ENCODE measurements around the gene CFAP99.

The CFAP99 gene

GRCh38 chr4:2500547-2500946 is 81.8 kb downstream of the CFAP99 start:
- CTCF ChIA-PET: no interaction called here
- no peak for DNase-seq (ENCODE audit: extremely low spot score)
- TF ChIP-seq HDGF (IDR thresholded peaks at IDR 0.05; ENCODE audit: borderline replicate concordance) (no peak), LEF1 (IDR thresholded peaks at IDR 0.05; ENCODE audit: borderline replicate concordance) (no peak), FOXA1 (IDR thresholded peaks at IDR 0.05) (no peak), SP1 (IDR thresholded peaks at IDR 0.05) (no peak), CTBP1 (IDR thresholded peaks at IDR 0.05; ENCODE audit: borderline replicate concordance) (no peak), ELF4 (IDR thresholded peaks at IDR 0.05) (no peak), TARDBP (IDR thresholded peaks at IDR 0.05) (no peak), FOXK2 (IDR thresholded peaks at IDR 0.05) (no peak), FOXM1 (IDR thresholded peaks at IDR 0.05; ENCODE audit: borderline replicate concordance) (no peak), PKNOX1 (IDR thresholded peaks at IDR 0.05) (no peak), ZNF384 (IDR thresholded peaks at IDR 0.05) (no peak), NFRKB (IDR thresholded peaks at IDR 0.05) (no peak), ARNT (IDR thresholded peaks at IDR 0.05) (no peak), SUZ12 (IDR thresholded peaks at IDR 0.05) (no peak), L3MBTL2 (conservative IDR thresholded peaks at IDR 0.05) (no peak)
- POLR2A ChIA-PET: no interaction called here

- no peak for TF ChIP-seq NFRKB (IDR thresholded peaks at IDR 0.05)
- no peak for TF ChIP-seq FOXK2 (IDR thresholded peaks at IDR 0.05)
- TF ChIP-seq TARDBP (IDR thresholded peaks at IDR 0.05): no peak
- no peak for TF ChIP-seq CTBP1 (IDR thresholded peaks at IDR 0.05; ENCODE audit: borderline replicate concordance)
- TF ChIP-seq ELF4 (IDR thresholded peaks at IDR 0.05): no peak
- no peak for TF ChIP-seq L3MBTL2 (conservative IDR thresholded peaks at IDR 0.05)
- no peak for TF ChIP-seq PKNOX1 (IDR thresholded peaks at IDR 0.05)
- no peak for TF ChIP-seq HDGF (IDR thresholded peaks at IDR 0.05; ENCODE audit: borderline replicate concordance)
- TF ChIP-seq FOXA1 (IDR thresholded peaks at IDR 0.05): no peak
- no peak for DNase-seq (ENCODE audit: extremely low spot score)
- ChIA-PET POLR2A (no interaction called here), CTCF (no interaction called here)
Observed at GRCh38 chr4:2501034-2501594, 82.4 kb downstream of the CFAP99 start.

GRCh38 chr4:2503809-2504208 is 85.1 kb downstream of the CFAP99 start:
- ChIA-PET POLR2A (no interaction called here), CTCF (no interaction called here)
- TF ChIP-seq L3MBTL2 (conservative IDR thresholded peaks at IDR 0.05) (no peak), FOXK2 (IDR thresholded peaks at IDR 0.05) (no peak), HDGF (IDR thresholded peaks at IDR 0.05; ENCODE audit: borderline replicate concordance) (no peak), SUZ12 (IDR thresholded peaks at IDR 0.05) (no peak), LEF1 (IDR thresholded peaks at IDR 0.05; ENCODE audit: borderline replicate concordance) (no peak), FOXA1 (IDR thresholded peaks at IDR 0.05) (no peak)
- DNase-seq (ENCODE audit: extremely low spot score): no peak

- ChIA-PET POLR2A (interaction anchor here (1.3 kb wide), 1 partner anchor 39 kb away, joined by 6 read pairs; the partner anchor contains the start of gene RNF4), CTCF (interaction anchor here (0.6 kb wide), 1 partner anchor 221 kb away, joined by 5 read pairs; no protein-coding TSS in a partner anchor)
- TF ChIP-seq SP1 (IDR thresholded peaks at IDR 0.05) (no peak), BHLHE40 (IDR thresholded peaks at IDR 0.05; ENCODE audit: borderline replicate concordance) (no peak)
- DNase-seq (ENCODE audit: extremely low spot score): no peak
Observed at GRCh38 chr4:2507259-2507658, 88.5 kb downstream of the CFAP99 start.

GRCh38 chr4:2507855-2508254 is 89.1 kb downstream of the CFAP99 start:
- DNase-seq (ENCODE audit: extremely low spot score): no peak
- ChIA-PET CTCF (interaction anchor here (0.6 kb wide), 1 partner anchor 221 kb away, joined by 5 read pairs; no protein-coding TSS in a partner anchor), POLR2A (interaction anchor here (1.3 kb wide), 1 partner anchor 39 kb away, joined by 6 read pairs; the partner anchor contains the start of gene RNF4)
- TF ChIP-seq TARDBP (IDR thresholded peaks at IDR 0.05) (no peak), LEF1 (IDR thresholded peaks at IDR 0.05; ENCODE audit: borderline replicate concordance) (no peak), ZNF384 (IDR thresholded peaks at IDR 0.05) (no peak), HDGF (IDR thresholded peaks at IDR 0.05; ENCODE audit: borderline replicate concordance) (no peak), NFRKB (IDR thresholded peaks at IDR 0.05) (no peak), L3MBTL2 (conservative IDR thresholded peaks at IDR 0.05) (no peak), ARNT (IDR thresholded peaks at IDR 0.05) (no peak), FOXM1 (IDR thresholded peaks at IDR 0.05; ENCODE audit: borderline replicate concordance) (no peak), SP1 (IDR thresholded peaks at IDR 0.05) (no peak), FOXA1 (IDR thresholded peaks at IDR 0.05) (no peak), BHLHE40 (IDR thresholded peaks at IDR 0.05; ENCODE audit: borderline replicate concordance) (no peak), CTBP1 (IDR thresholded peaks at IDR 0.05; ENCODE audit: borderline replicate concordance) (no peak), PKNOX1 (IDR thresholded peaks at IDR 0.05) (no peak), SUZ12 (IDR thresholded peaks at IDR 0.05) (no peak), FOXK2 (IDR thresholded peaks at IDR 0.05) (no peak), ELF4 (IDR thresholded peaks at IDR 0.05) (no peak)

- no peak for DNase-seq (ENCODE audit: extremely low spot score)
- ChIA-PET CTCF (no interaction called here), POLR2A (no interaction called here)
- TF ChIP-seq PKNOX1 (IDR thresholded peaks at IDR 0.05) (no peak), L3MBTL2 (conservative IDR thresholded peaks at IDR 0.05) (no peak), NFRKB (IDR thresholded peaks at IDR 0.05) (no peak), SP1 (IDR thresholded peaks at IDR 0.05) (no peak), SUZ12 (IDR thresholded peaks at IDR 0.05) (no peak), BHLHE40 (IDR thresholded peaks at IDR 0.05; ENCODE audit: borderline replicate concordance) (no peak), HDGF (IDR thresholded peaks at IDR 0.05; ENCODE audit: borderline replicate concordance) (no peak), FOXM1 (IDR thresholded peaks at IDR 0.05; ENCODE audit: borderline replicate concordance) (no peak), FOXK2 (IDR thresholded peaks at IDR 0.05) (no peak), LEF1 (IDR thresholded peaks at IDR 0.05; ENCODE audit: borderline replicate concordance) (no peak), CTBP1 (IDR thresholded peaks at IDR 0.05; ENCODE audit: borderline replicate concordance) (no peak), ELF4 (IDR thresholded peaks at IDR 0.05) (no peak), TARDBP (IDR thresholded peaks at IDR 0.05) (no peak), FOXA1 (IDR thresholded peaks at IDR 0.05) (no peak)
Observed at GRCh38 chr4:2510351-2511259, 91.8 kb downstream of the CFAP99 start.

Measured in HEK293T (cell line).